ENCODE data around the gene MTRF1.

DNA sequence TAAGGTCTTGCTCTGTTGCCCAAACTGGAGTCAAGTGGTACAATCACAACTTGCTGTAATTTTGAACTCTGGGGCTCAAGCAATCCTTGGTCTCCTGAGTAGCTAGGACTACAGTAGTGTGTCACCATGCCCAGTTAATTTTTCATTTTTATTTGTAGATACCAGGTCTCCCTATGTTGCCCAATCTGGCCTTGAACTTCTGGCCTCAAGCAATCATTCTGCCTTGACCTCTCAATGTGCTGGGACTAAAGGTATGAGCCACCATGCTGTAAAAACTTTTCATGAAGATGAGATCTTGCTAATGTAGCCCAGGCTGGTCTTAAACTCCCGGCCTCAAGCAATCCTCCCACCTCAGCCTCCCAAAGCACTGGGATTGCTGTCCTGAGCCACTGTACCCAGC, 32.6 kb upstream of the MTRF1 start:
- TF ChIP-seq POLR2AphosphoS5 (IDR thresholded peaks at IDR 0.05) = no peak
- TF ChIP-seq CTCF (IDR thresholded peaks at IDR 0.05) = no peak
- TF ChIP-seq POLR2A (IDR thresholded peaks at IDR 0.05) = no peak

Measured in suprapubic skin (tissue), 4 donors.